ENCODE measurements around the gene PHYHIPL.

PHYHIPL gene

GRCh38 chr10:59290448-59290847, 114.0 kb downstream of the PHYHIPL start:
- DNase-seq (ENCODE audit: low read depth, low spot score) = no peak
